H1 (cell line): ENCODE measurements around the gene CCDC28B. TPM values are rescaled to one million over a fixed set of nuclear protein-coding genes. Genes with fewer than 3 reads are reported as not detected.
A peak's percentile ranks its signal among the peaks of the same experiment; 100 is the strongest.

Source experiments
- CTCF ChIA-PET: fragments of 300-600 bp; sonication (Branson Sonifier 250); formaldehyde crosslinking; loops from one replicate; lab custom pipeline; 2021; ENCODE audit not compliant: partially characterized antibody; lab: Charles Lee
- POLR2A ChIA-PET: fragments of 300-600 bp; sonication (Branson Sonifier 250); formaldehyde crosslinking; loops from one replicate; lab custom pipeline; 2021; ENCODE audit warnings: inconsistent platforms; ENCODE audit not compliant: partially characterized antibody; lab: Charles Lee
- DNase-seq, 2 experiments: peaks; one replicate each; pipeline versions ENCODE4 v3.0.0 to v3.0.0-alpha.2; 2010 to 2022; ENCODE audit warnings: low spot score in 2 of 2, low read depth in 1 of 2, mixed read lengths in 1 of 2
- FAIRE-seq: peaks from 2 replicates; lab custom pipeline; 2011; peaks lifted over from hg19 to GRCh38; lab: Jason Lieb, UNC
- H2AFZ ChIP-seq: 2 replicates; pipeline ENCODE4 v1.8.1; 2012; ENCODE audit warnings: low read length, inconsistent platforms
- H2AK5ac ChIP-seq: 2 replicates; pipeline ENCODE4 v1.6.1; 2013; ENCODE audit warnings: low read depth, low read length
- H2BK120ac ChIP-seq: replicated peaks from 2 replicates; pipeline ENCODE3; 2013; ENCODE audit warnings: low read depth, low read length, inconsistent platforms
- H2BK12ac ChIP-seq: 2 replicates; pipeline ENCODE4 v1.6.1; 2013; ENCODE audit warnings: low read depth, low read length
- H2BK15ac ChIP-seq: 2 replicates; pipeline ENCODE4 v1.6.1; 2013; ENCODE audit warnings: low read length
- H2BK20ac ChIP-seq: 2 replicates; pipeline ENCODE4 v1.6.1; 2013; ENCODE audit warnings: low read length
- H2BK5ac ChIP-seq: 2 replicates; pipeline ENCODE4 v1.6.1; 2013; ENCODE audit warnings: low read depth, low read length
- H3K14ac ChIP-seq: 2 replicates; pipeline ENCODE4 v1.6.1; 2013; ENCODE audit warnings: inconsistent platforms; ENCODE audit not compliant: insufficient read length
- H3K18ac ChIP-seq: 2 replicates; pipeline ENCODE4 v1.6.1; 2013; ENCODE audit warnings: low read length; ENCODE audit errors: extremely low read depth
- H3K23ac ChIP-seq: 2 replicates; pipeline ENCODE4 v1.6.1; 2013; ENCODE audit warnings: inconsistent platforms; ENCODE audit not compliant: insufficient read length
- H3K23me2 ChIP-seq: 2 replicates; pipeline ENCODE4 v1.6.1; 2013; ENCODE audit warnings: low read depth, low read length
- H3K27ac ChIP-seq: 2 replicates; pipeline ENCODE4 v1.6.1; 2011; ENCODE audit warnings: low read depth, low read length, inconsistent platforms
- H3K27me3 ChIP-seq, 4 experiments: replicated peaks in 1 of 4; 1 replicate in 1 of 4; 2 replicates in 3 of 4; pipeline versions ENCODE4 v1.6.1 to v1.8.1; 2011 to 2013; ENCODE audit warnings: low read length in 3 of 4, mild to moderate bottlenecking in 3 of 4, inconsistent platforms in 2 of 4, mixed read lengths in 2 of 4, moderate library complexity in 1 of 4; ENCODE audit not compliant: control insufficient read depth in 3 of 4, insufficient read depth in 3 of 4; ENCODE audit errors: extremely low read depth in 1 of 4
- H3K36me3 ChIP-seq, 4 experiments: 2 replicates each; pipeline versions ENCODE4 v1.6.1 to v1.8.1; 2011 to 2013; ENCODE audit warnings: mild to moderate bottlenecking in 4 of 4, low read length in 3 of 4, moderate library complexity in 2 of 4, control low read depth in 1 of 4, inconsistent platforms in 1 of 4; ENCODE audit not compliant: insufficient read depth in 4 of 4, control insufficient read depth in 2 of 4
- H3K4ac ChIP-seq: replicated peaks from 2 replicates; pipeline ENCODE3; 2013; ENCODE audit warnings: low read length, low read depth, mixed read lengths, inconsistent platforms; ENCODE audit not compliant: insufficient read length
- H3K4me1 ChIP-seq, 4 experiments: replicated peaks in 1 of 4; 1 replicate in 1 of 4; 2 replicates in 3 of 4; pipeline versions ENCODE4 v1.6.1 to v1.8.1; 2011 to 2013; ENCODE audit warnings: low read length in 3 of 4, inconsistent platforms in 2 of 4, mixed read lengths in 1 of 4; ENCODE audit not compliant: insufficient read depth in 4 of 4, control insufficient read depth in 3 of 4
- H3K4me2 ChIP-seq, 2 experiments: 2 replicates each; pipeline versions ENCODE4 v1.6.1 to v1.8.1; 2011 to 2013; ENCODE audit warnings: low read depth in 2 of 2, low read length in 2 of 2, control low read depth in 1 of 2, inconsistent platforms in 1 of 2, mild to moderate bottlenecking in 1 of 2; ENCODE audit not compliant: insufficient read depth in 1 of 2
- H3K4me3 ChIP-seq, 4 experiments: fragments of 200-600, 300-600 bp in 1 of 4; sonication (generic), shearing (Covaris generic), sonication (Bioruptor Twin) in 1 of 4; 2 replicates each; pipeline versions ENCODE4 v1.5.1 to v1.8.1; 2011 to 2016; ENCODE audit warnings: low read length in 4 of 4, low read depth in 3 of 4, control low read depth in 2 of 4, inconsistent platforms in 2 of 4, mild to moderate bottlenecking in 2 of 4, mixed read lengths in 1 of 4, moderate library complexity in 1 of 4; ENCODE audit not compliant: insufficient read depth in 2 of 4; ENCODE audit errors: extremely low read depth in 1 of 4
- H3K56ac ChIP-seq: replicated peaks from 2 replicates; pipeline ENCODE3; 2013; ENCODE audit warnings: low read depth, mild to moderate bottlenecking, mixed read lengths, low read length, inconsistent platforms; ENCODE audit not compliant: insufficient read length
- H3K79me1 ChIP-seq: 2 replicates; pipeline ENCODE4 v1.6.1; 2013; ENCODE audit warnings: low read depth, low read length, control low read depth
- H3K79me2 ChIP-seq, 2 experiments: 2 replicates each; pipeline versions ENCODE4 v1.6.1 to v1.8.1; 2012 to 2013; ENCODE audit warnings: low read length in 2 of 2, mild to moderate bottlenecking in 2 of 2, inconsistent platforms in 1 of 2; ENCODE audit not compliant: insufficient read depth in 2 of 2, control insufficient read depth in 1 of 2
- H3K9ac ChIP-seq, 4 experiments: replicated peaks in 1 of 4; 1 replicate in 1 of 4; 2 replicates in 3 of 4; pipeline versions ENCODE4 v1.6.1 to v1.8.1; 2011 to 2013; ENCODE audit warnings: low read depth in 3 of 4, low read length in 3 of 4, control low read depth in 2 of 4, mild to moderate bottlenecking in 2 of 4, moderate library complexity in 2 of 4, inconsistent platforms in 1 of 4; ENCODE audit errors: extremely low read depth in 1 of 4
- H3K9me3 ChIP-seq, 2 experiments: 2 replicates each; pipeline versions ENCODE4 v1.6.1 to v1.8.1; 2012 to 2013; ENCODE audit warnings: mild to moderate bottlenecking in 2 of 2, moderate library complexity in 2 of 2, control low read depth in 1 of 2, inconsistent platforms in 1 of 2, low read depth in 1 of 2, low read length in 1 of 2, mixed read lengths in 1 of 2; ENCODE audit not compliant: insufficient read depth in 2 of 2
- H4K20me1 ChIP-seq, 2 experiments: replicated peaks in 1 of 2; 2 replicates each; pipeline versions ENCODE3 to v1.8.1; 2011 to 2013; ENCODE audit warnings: inconsistent platforms in 2 of 2, low read length in 2 of 2, mild to moderate bottlenecking in 1 of 2; ENCODE audit not compliant: insufficient read depth in 2 of 2, control insufficient read depth in 1 of 2
- H4K5ac ChIP-seq: 2 replicates; pipeline ENCODE4 v1.6.1; 2013; ENCODE audit warnings: low read length, low read depth, mixed read lengths, inconsistent platforms; ENCODE audit not compliant: insufficient read length
- H4K8ac ChIP-seq: 2 replicates; pipeline ENCODE4 v1.8.0; 2013; ENCODE audit warnings: mild to moderate bottlenecking, moderate library complexity, low read length, inconsistent platforms; ENCODE audit not compliant: insufficient read depth; ENCODE audit errors: extremely low read depth
- H4K91ac ChIP-seq: replicated peaks from 2 replicates; pipeline ENCODE3; 2013; ENCODE audit warnings: low read length, mixed read lengths, inconsistent platforms; ENCODE audit not compliant: insufficient read length
- JUN ChIP-seq: IDR thresholded peaks from 2 replicates; pipeline ENCODE4 v1.6.1; 2011; ENCODE audit warnings: low read depth, mild to moderate bottlenecking, improper control_type of control experiment, low read length
- MAX ChIP-seq: IDR thresholded peaks from 2 replicates; pipeline ENCODE4 v1.6.1; 2012; ENCODE audit warnings: inconsistent platforms
- TBP ChIP-seq: IDR thresholded peaks from 2 replicates; pipeline ENCODE4 v1.6.1; 2011; ENCODE audit warnings: low read depth, low read length, improper control_type of control experiment
- WGBS, 2 experiments: shearing (Covaris generic) in 1 of 2; methylation state at CpG; one replicate each; pipeline versions ENCODE4 v1.1.6 to v1.1.7; 2013 to 2015; ENCODE audit warnings: low lambda C conversion rate in 2 of 2, mixed read lengths in 2 of 2, inconsistent platforms in 1 of 2, low coverage in 1 of 2, missing lambda C conversion rate in 1 of 2; ENCODE audit not compliant: insufficient replicate concordance in 2 of 2, insufficient coverage in 1 of 2, insufficient read length in 1 of 2; ENCODE audit errors: extremely low coverage in 1 of 2, missing lambda C conversion rate in 1 of 2; 5-methylcytosine and 5-hydroxymethylcytosine counted together
- polyA plus RNA-seq, 7 experiments: library from polyadenylated mRNA; depleted of rRNA in 3 of 7; stranded (reverse) in 5 of 7; unstranded in 2 of 7; fragments of >200 nt in 5 of 7; fragments of 200-250 nt in 2 of 7; gene quantifications; 1 replicate in 5 of 7; 2 replicates in 1 of 7; 4 replicates in 1 of 7; pipeline versions ENCODE4 v1.2.1 to v1.2.3, GENCODE V29; 2011 to 2013; ENCODE audit warnings: missing spikeins in 2 of 7, mixed read lengths in 2 of 7
- total RNA-seq: library from RNA; stranded (reverse); fragmentation: NEBNext Ultra II Directional; extraction: Animal tissue kit (Norgen Biotek cat#: 25700); gene quantifications from 2 replicates; pipeline ENCODE4 v1.2.1, GENCODE V29; 2021

The CCDC28B gene
- total and polyA plus RNA-seq, 2 of the 8 experiments (the other 6 are each of a cell fraction or from before 2014, with no cell fraction given): 16.7 to 17.1 TPM

DNA sequence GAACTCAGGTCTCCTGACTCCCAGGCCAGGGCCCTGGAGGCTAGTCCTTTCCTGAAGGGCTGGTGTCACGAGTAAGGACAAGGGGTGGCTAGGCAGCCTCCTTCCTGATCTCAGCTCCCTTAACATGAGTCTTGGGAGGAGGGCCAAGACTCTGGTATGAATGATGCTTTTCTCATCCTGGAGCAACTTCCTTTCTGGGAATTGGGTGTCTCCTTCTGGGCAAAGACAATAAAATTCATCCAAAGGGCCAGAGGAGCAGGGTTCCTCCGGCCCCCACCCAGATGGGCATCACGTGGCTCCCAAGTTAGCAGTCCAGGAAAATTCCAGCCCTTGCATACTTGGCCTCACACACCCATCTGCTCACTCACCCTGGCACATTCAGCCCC, 46.5 kb downstream of the CCDC28B start, which contains the start of gene FAM167B:
Gene FAM167B (plus strand): TSS at position 335 of the 386 bp plus-strand sequence. CDS start 200 bp downstream, outside the sequence.
- no peak within 1 kb of the TSS for H3K4me3 ChIP-seq
- ChIA-PET CTCF (interaction anchor here (1.1 to 6.1 kb wide), 9 partner anchors 10 to 70 kb away, joined by 4 to 66 read pairs (median 34); partner anchors contain the start of gene HDAC1), POLR2A (interaction anchor here (1.1 to 6.6 kb wide), 4 partner anchors 22 to 105 kb away, joined by 3 to 50 read pairs (median 14); partner anchors contain the start of gene MARCKSL1)
- H3K18ac ChIP-seq: no peak within 1 kb of the TSS; the same call in 1 of the 2 replicates
- no peak within 1 kb of the TSS for H3K23ac ChIP-seq
- 92% methylated on average over 3 of the region's 3 CpGs; no CpG with 5 or more reads in 1 of the 2 experiments for WGBS, 2 experiments
- H3K4me1 ChIP-seq: peaks cover 7 to 13% (median 11%) of the 10 kb centered on the region in 4 experiments
- H3K27me3 ChIP-seq: no peaks in the 10 kb centered on the region; a peak in 1 of 7 replicates
- no peak within 1 kb of the TSS for H3K4ac ChIP-seq
- H4K8ac ChIP-seq: no peak within 1 kb of the TSS
- no peak within 1 kb of the TSS for H2AFZ ChIP-seq
- H3K79me1 ChIP-seq: no peaks in the 10 kb centered on the region
- H2BK20ac ChIP-seq: 0 out of 2 replicates have a peak within 1 kb of the TSS, but pooled peaks have one; percentile 48
- DNase-seq (no peak), FAIRE-seq (no peak)
- peak within 1 kb of the TSS; percentile 52; the same call in 1 of the 2 replicates for H2BK5ac ChIP-seq
- H3K56ac ChIP-seq: no peak within 1 kb of the TSS
- no peak within 1 kb of the TSS for H4K91ac ChIP-seq
- peaks cover 4% of the 10 kb centered on the region; the same call in 1 of the 2 replicates for H3K23me2 ChIP-seq
- no peak within 1 kb of the TSS for H3K27ac ChIP-seq
- H3K9ac ChIP-seq: no peak within 1 kb of the TSS; a peak in 1 of 7 replicates
- H4K5ac ChIP-seq: no peak within 1 kb of the TSS
- no peak within 1 kb of the TSS for H3K14ac ChIP-seq
- H2BK12ac ChIP-seq: peak within 1 kb of the TSS; percentile 68; the same call in 1 of the 2 replicates
- H4K20me1 ChIP-seq: no peaks in the 10 kb centered on the region
- H3K4me2 ChIP-seq: no peak within 1 kb of the TSS
- no peaks in the 10 kb centered on the region for H3K36me3 ChIP-seq
- no peaks in the 10 kb centered on the region for H3K9me3 ChIP-seq
- H2AK5ac ChIP-seq: no peak within 1 kb of the TSS
- H2BK120ac ChIP-seq: no peak within 1 kb of the TSS
- H2BK15ac ChIP-seq: no peak within 1 kb of the TSS; the same call in 1 of the 2 replicates
- no peaks in the 10 kb centered on the region for H3K79me2 ChIP-seq
- TF ChIP-seq JUN (no peak), TBP (no peak), MAX (no peak)
